Right lung (tissue), 10 donors: ENCODE data around the gene TK1. TPM values are rescaled to one million over a fixed set of nuclear protein-coding genes. Genes with fewer than 3 reads are reported as not detected.
"Not testable (repeated sequence)": the region's sequence is repeated elsewhere in the genome, so short reads cannot be mapped to it uniquely, and the experiment has no call there.

Source experiments
- DNase-seq, 2 donors: peaks; one replicate each; pipeline ENCODE4 v3.0.0-alpha.2; 2013
- long read RNA-seq, 8 donors: transcript quantifications; one replicate each; lab custom pipeline, GENCODE V29; 2026
- polyA plus RNA-seq, 5 donors: library from polyadenylated mRNA; unstranded; fragments of 120-200 nt; gene quantifications; one replicate each; pipeline versions ENCODE4 v1.2.1 to v1.2.3, GENCODE V29; 2013; ENCODE audit warnings: inconsistent platforms in 1 of 5, low replicate concordance in 1 of 5; ENCODE audit not compliant: insufficient read length in 5 of 5, insufficient read depth in 1 of 5

Gene TK1, protein sequence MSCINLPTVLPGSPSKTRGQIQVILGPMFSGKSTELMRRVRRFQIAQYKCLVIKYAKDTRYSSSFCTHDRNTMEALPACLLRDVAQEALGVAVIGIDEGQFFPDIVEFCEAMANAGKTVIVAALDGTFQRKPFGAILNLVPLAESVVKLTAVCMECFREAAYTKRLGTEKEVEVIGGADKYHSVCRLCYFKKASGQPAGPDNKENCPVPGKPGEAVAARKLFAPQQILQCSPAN
- polyA plus RNA-seq = 10 to 100 TPM; 24.5 to 39.7 (median 28.4) TPM
- long read RNA-seq, donor 1, transcript TK1-201 (7 exons, 1,628 nt) = major isoform, 34 of 36 reads
- long read RNA-seq, donor 1, partial matches to known transcripts = 0 of 36 reads
- long read RNA-seq, donor 1, other reads (novel, unspliced or antisense) = 0 of 36 reads
- long read RNA-seq, donor 2, transcript TK1-201 (7 exons, 1,628 nt) = major isoform, 24 of 24 reads
- long read RNA-seq, donor 2, partial matches to known transcripts = 0 of 24 reads
- long read RNA-seq, donor 2, other reads (novel, unspliced or antisense) = 0 of 24 reads
- long read RNA-seq, donor 3, transcript TK1-201 (7 exons, 1,628 nt) = major isoform, 31 of 43 reads
- long read RNA-seq, donor 3, partial matches to known transcripts = 0 of 43 reads
- long read RNA-seq, donor 3, other reads (novel, unspliced or antisense) = 10 of 43 reads
- long read RNA-seq, donor 4, transcript TK1-201 (7 exons, 1,628 nt) = major isoform, 10 of 10 reads
- long read RNA-seq, donor 4, partial matches to known transcripts = 0 of 10 reads
- long read RNA-seq, donor 4, other reads (novel, unspliced or antisense) = 0 of 10 reads
- long read RNA-seq, donor 5, transcript TK1-201 (7 exons, 1,628 nt) = major isoform, 49 of 51 reads
- long read RNA-seq, donor 5, partial matches to known transcripts = 0 of 51 reads
- long read RNA-seq, donor 5, other reads (novel, unspliced or antisense) = 0 of 51 reads
- long read RNA-seq, donor 6, transcript TK1-201 (7 exons, 1,628 nt) = major isoform, 22 of 23 reads
- long read RNA-seq, donor 6, partial matches to known transcripts = 0 of 23 reads
- long read RNA-seq, donor 6, other reads (novel, unspliced or antisense) = 0 of 23 reads
- long read RNA-seq, donor 7, transcript TK1-201 (7 exons, 1,628 nt) = major isoform, 17 of 61 reads
- long read RNA-seq, donor 7, partial matches to known transcripts = 13 of 61 reads
- long read RNA-seq, donor 7, other reads (novel, unspliced or antisense) = 31 of 61 reads
- long read RNA-seq, donor 8, transcript TK1-201 (7 exons, 1,628 nt) = major isoform, 20 of 22 reads
- long read RNA-seq, donor 8, partial matches to known transcripts = 0 of 22 reads
- long read RNA-seq, donor 8, other reads (novel, unspliced or antisense) = 0 of 22 reads

DNA sequence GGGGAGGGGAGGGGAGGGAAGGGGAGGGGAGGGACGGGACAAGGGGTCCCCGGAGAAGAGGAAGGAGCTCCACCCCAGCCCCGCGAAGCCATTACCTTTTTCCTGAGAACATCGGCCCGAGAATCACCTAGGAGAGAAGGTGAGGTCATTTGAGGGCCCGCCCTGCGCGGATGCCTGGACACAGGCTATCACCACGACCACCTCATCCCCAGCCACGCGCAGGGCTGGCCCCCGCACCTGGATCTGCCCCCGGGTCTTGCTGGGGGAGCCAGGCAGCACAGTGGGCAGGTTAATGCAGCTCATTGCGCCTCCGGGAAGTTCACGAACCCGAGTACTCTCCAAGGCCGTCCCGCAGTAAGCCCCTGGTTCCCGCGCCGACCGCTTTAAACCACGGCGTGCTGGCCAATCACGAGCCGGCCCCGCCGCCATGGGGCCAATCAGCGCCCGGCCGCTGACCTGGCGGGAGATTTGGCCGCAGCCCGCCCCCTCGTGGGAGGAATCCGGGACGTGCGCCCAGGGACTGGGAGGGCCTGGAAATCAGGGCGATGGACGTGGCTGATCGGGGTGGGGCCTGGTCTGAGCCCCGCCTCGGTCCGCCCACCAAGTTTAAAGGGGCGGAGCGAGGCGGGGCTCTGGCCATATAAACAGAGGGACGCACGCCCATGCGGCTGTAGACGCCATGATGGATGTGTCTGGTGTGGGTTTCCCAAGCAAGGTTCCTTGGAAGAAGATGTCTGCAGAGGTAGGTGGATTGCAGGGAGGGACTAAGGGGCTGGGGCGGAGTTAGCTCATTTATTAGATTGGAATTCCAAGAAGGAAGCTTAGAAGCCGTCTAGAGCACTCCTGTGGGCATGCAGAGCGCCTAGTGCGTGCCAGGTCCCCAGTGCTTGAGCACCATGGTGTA, at the start of gene TK1, which contains the start of gene AFMID:
Gene TK1, minus strand, starts transcription at position 361 of the 904 bp plus-strand sequence. Its CDS starts 58 bp downstream, at position 303.
Gene AFMID, plus strand, starts transcription at position 671 of the 904 bp plus-strand sequence. Its CDS starts 9 bp downstream, at position 680.
- peak; percentile 94 to 96 for DNase-seq

DNA sequence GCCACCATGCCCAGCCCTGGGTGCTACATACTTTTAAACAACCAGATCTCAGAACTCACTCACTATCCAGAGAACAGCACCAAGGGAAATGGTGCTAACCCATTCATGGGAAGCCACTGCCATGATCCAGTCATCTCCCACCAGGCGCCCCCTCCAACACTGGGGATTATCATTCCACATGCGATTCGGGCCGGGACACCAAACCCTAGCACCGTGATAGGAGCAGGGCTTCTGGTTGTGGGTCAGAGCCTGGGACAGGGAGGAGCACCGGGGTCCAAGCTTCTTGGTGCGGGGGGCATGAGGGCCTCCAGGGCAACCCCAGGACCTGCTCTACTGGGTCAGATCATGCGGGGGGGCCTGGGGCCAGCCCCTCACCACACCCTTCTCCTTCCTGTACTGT, 49.0 kb upstream of the TK1 start:
- no peak for DNase-seq

DNA sequence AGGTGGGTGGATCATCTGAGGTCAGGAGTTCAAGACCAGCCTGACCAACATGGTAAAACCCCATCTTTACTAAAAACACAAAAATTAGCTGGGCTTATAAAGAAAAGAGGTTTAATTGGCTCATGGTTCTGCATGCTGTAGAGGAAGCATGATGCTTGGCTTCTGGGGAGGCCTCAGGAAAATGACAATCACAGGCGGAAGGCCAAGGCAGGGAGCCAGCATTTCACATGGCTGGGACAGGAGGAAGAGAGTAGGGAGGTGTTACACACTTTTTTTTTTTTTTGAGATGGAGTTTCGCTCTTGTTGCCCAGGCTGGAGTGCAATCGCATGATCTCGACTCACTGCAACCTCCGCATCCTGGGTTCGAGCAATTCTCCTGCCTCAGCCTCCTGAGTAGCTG, 48.2 kb upstream of the TK1 start:
- not testable (repeated sequence) for DNase-seq

DNA sequence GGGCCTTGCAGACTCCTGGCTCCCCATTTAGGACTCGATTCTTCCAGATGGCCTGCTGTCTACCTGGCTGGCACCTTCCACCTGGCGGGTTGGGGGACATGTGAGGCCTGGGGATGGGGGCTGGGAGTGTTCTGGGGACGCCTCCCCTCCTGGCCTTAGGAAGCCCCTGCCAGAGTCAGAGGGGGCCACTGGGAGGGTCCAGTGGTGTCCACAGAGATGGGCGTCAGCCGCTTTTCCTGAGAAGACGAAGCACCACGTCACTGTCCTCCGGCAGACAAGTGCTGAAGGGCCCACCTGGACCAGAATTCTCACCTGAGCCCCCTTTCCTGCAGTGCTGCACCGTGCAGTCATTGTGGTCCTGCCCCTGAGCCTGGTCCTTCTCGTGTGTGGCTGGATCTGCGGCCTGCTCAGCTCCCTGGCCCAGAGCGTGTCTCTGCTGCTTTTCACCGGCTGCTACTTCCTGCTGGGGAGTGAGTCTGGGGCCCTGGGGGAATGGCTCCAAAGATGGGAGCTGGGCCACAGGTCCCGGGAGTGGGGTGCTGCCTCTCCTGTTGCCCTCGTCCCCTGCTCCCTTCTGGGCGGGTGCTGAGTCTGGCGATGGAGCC, 47.5 kb upstream of the TK1 start:
- no peak for DNase-seq

DNA sequence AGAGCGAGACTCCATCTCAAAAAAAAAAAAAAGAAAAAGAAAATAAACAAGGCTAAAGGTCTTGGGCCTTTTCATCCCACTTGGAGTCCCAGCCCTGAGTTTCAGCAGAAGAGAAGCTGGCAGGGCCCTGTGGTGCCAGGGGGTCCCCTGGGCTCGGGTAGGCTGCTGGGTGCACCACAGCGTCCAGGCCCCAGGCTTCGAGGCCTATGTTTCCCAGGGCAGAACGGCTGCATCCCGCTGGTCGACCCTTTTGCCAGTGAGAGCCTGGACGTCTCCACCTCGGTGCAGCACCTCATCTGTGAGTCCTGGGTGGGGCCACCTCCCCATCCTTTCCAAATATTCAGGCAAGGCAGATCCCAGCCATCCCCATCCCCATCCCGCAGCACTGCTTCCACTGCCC, 46.8 kb upstream of the TK1 start:
- DNase-seq = no peak

DNA sequence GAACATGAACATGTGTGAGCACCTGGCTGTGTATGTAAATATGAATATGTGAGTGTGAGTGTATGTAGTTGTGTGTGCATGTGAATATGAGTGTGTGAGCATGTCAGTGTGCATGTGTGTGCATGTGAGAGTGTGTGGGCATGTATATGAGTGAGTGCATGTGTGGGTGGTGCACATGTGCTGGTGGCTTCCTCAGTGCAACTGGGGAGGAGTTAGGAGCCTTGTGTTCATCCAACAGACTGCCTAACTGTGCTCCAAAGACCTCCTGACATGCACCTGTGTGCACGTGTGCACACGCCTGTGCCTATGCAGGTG, 46.0 kb upstream of the TK1 start:
- no peak for DNase-seq

DNA sequence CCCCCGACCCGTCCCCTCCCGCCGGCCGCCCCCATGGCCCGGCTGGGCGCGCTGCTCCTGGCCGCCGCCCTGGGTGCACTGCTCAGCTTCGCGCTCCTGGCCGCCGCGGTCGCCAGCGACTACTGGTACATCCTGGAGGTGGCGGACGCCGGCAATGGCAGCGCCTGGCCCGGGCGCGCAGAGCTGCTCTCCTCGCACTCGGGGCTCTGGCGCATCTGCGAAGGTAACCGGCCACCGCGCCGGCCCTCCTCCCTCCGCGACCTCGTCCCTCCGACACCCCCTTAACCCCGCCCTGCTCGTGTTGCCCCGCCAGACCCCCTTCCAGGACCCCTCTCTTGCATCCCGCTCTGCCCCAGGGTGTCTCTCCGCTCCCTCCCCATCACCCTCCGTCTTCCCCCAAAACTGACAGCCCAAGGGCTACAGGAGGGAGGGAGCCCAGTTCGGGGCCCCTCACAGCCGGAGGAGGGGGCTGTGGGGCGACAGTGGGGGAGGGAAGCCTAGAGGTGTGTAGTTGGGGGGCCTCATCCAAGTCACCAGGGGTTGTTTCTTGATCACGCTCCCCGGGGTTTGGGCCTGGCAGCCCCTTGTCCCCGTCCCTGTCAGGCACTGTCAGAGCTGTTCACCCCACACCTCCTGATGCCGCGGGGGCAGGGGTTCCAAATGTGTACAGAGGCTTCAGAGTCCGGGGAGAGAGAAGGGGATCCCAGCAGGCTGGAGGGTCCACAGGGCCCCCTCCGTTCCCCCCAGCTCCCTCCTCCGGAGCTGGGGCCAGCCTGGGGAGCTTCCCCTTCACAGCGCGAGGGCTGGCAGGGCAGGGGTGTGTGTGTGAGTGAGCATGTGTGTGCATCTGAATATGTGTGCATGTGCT, 45.4 kb upstream of the TK1 start:
- no peak for DNase-seq

DNA sequence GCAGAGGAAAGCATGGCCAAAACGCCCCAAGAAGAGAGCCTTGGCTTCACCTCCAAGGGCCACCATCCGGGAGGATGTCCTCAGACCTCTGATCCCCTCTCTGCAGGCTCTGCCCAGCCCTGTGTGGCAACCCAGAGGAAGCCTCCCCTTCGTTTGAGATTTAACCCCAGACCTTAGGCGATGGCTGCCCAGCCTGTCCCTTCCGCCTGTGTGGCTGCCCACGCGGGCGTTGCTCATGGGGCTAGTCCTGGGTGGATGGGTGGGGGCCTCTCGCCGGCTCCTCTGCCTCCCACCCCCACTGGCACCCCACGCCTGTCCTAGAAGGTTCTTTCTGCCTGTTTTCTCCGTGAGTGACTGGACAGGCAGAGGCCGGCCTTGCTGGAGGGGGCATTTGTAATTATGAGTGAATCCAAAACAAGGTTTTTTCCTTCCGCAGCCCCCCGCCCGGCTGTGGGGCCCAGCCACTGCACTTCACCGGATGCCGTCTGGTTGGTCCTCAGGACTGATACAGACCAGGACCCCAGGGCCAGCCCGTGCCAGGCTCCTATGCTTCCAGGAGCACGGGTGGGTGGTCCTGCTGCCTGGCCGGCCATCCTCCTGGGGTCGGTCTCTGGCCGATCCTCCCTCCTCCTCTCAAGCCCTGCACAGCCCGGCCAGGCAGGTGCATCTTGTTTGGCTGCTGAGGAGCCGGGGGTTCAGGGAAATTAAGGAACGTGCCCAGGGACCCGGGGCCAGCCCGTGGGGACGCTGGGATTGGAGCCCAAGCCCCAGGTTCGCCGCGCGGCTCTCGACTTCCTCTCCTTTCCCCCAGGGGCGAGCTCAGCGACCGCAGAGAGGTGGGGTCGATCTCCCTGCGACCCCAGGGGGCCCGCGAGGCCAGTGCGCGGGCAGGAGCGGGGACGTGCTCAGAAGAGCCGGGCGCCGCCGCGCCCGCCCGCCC, 44.4 kb upstream of the TK1 start, which contains the start of gene TMEM235:
Gene TMEM235, plus strand, starts transcription at position 636 of the 940 bp plus-strand sequence. CDS start 393 bp downstream, outside the sequence.
- no peak for DNase-seq

DNA sequence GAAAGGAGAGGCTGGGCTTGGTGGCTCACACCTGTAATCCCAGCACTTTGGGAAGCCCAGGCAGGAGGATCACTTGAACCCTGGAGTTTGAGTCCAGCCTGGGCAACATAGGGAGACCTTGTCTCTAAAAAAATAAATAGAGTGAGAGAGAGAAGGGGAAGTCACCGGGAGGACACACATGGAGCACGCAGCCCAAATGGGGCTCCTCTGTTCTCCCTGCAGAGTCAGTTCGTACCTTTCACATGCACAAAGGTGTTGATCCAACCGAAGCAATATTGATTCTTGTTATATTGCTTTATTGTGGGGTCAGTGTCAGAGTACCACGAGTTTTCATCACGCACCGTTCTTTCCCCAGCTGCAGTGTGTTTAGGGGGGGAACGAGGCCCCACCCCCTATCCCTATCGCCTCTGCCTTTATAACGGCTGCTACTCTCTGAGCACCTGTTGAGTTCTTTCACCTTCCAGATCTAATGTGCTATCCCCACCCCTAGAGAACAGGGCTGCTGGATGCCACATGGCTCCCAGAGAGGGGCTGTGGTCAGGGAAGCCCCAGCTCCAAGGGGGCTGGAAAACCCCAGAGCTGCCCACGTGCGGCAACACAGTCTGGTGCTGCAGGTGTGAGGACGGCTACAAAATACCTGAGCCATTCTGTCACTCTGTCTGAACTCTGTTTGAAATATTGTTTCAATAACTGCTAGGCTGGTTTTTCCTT, 43.6 kb upstream of the TK1 start:
- no peak for DNase-seq

DNA sequence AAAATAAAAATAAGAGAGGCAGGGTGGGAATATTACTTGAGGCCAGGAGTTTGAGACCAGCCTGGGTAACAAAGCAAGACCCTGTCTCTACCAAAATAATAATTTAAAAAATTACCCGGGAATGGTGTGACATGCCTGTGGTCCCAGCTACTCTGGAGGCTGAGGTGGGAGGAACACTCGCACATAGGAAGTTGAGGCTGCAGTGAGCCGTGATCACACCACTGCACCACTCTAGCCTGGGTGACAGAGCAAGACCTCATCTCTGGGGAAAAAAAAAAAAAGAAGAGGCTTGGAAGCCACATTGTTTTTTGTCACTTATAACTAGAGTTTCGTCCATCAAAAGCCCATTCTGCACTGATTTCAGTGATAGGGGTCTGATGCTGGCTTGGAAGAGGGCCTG, 41.3 kb upstream of the TK1 start:
- DNase-seq = no peak

DNA sequence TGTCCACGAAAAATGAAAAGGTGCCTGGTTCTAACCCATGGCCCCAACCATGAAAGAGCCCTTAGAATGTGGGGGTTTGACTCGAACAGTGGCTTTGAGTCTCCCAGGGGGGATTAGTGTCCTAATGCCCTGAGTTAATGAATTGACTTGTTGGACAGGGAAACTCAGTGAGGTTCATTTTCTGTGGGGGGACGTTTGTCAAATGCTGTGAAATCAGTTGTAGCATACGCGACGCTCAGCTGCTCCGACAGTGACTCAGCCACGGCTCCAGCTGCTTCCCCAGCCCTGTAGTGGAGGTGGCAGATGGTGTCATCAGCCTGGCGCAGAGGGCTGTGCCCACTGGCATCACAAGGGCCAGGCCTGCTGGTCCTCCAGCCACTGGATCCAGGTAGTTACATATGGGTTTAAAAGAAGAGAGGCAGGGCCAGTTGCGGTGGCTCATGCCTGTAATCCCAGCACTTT, 40.6 kb upstream of the TK1 start:
- DNase-seq = no peak

DNA sequence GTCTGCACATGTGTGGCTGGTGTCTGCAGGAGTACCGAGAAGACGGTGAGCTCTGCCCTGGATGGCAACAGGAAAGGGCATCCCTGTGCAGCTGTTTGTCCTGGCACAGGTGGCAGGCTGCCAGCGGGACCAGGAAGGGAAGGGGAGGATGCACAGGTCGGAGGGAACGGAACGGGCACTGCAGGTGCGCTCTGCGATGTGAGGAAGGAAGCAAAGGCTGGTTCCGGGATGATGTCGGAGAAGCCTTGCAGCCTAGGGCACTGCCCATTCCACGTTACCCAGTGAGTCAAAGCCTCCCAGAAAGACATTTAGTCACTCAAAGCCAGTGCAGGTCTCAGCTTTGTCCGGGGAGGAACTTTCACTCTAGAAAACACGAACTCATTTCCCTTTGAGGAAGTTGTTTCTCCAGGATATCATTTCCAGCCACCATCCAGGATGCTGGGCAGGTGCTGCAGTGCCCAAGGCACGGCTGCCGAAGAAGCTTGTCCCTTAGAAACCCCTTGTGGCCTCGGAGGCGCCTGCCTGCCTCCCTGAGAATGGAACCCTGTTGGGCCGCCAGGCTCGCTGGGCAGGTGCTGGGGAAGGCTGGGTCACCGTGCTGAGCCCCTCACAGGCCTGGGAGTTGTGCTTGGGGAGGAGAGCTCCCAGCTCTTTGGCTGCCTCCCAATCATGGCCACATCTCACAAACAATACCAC, 40.1 kb upstream of the TK1 start:
- no peak for DNase-seq

DNA sequence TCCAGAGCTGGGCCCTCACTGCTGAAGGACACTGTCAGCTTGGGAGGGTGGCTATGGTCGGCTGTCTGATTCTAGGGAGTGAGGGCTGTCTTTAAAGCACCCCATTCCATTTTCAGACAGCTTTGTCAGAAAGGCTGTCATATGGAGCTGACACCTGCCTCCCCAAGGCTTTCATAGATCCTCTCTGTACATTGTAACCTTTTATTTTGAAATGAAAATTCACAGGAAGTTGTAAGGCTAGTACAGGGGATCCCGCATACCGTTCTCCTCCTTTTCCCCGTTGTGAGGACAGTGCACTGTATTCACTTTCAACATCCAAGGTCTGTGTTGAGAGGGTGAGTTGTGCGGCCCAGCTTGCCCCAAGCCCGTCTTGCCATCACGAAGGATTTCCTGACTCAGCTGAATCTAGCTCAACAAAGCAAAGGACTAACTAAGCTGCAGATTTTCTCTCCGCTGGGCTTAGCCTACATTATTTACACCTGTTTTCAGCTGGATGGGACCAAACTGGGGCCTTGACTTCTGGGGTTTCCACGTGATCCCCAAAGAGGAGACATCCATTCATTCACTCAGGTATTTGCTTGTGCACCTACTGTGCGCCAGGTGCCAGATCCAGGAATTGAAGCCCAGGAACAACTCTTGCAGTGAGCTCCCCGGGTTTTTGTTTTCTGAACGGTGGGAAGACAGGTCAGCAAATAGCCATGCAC, 39.4 kb upstream of the TK1 start:
- DNase-seq = no peak

DNA sequence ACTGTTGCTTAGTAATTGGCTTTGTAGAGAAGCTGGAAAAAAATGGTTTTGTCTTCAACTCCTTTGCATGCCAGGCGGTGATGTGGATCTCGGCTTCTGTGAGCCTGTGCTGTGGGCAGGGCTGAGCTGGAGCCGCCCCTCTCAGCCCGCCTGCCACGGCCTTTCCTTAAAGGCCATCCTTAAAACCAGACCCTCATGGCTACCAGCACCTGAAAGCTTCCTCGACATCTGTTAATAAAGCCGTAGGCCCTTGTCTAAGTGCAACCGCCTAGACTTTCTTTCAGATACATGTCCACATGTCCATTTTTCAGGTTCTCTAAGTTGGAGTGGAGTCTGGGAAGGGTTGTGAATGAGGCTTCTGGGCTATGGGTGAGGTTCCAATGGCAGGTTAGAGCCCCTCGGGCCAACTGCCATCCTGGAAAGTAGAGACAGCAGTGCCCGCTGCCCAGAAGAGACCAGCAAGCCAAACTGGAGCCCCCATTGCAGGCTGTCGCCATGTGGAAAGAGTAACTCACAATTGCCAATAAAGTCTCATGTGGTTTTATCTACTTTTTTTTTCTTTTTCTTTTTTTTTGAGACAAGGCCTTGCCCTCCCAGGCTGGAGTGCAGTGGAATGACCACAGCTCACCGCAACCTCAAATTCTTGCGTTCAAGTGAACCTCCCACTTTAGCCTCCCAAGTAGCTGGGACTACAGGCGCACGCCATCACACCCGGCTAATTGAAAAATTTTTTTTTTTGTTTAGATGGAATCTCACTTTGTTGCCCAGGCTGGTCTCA, 38.4 kb upstream of the TK1 start:
- DNase-seq = no peak
